Measurements from ENCODE around the gene KRT32.

The KRT32 gene

DNA sequence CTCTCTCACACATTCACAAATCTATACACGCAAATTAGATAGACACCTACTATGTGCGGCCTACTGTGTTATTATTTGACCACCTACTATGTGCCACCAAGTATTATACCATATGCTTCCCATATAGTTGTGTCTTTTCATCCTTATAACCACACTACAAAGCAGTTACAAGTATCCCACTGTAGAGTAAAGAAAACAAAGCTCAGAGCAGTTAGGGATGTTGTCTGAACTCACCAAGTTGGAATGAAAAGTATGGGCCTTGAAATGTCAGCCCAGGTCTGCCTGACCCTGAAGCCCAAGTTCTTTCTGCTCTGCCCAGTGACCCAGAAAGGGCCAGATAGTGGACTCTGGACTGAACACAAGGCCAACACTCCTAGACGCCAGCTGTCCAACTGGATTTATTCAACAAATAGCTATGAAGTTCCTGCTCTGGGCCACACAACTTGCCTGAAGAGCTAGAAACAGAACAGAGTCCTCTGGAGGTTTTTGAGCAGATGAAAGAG is 51.3 kb downstream of the KRT32 start:
- no peaks in the 10 kb centered on the region for H3K36me3 ChIP-seq (ENCODE audit: insufficient read depth, low read length)
- no peak for DNase-seq (ENCODE audit: low read depth, low spot score)
- TF ChIP-seq EZH2 (IDR thresholded peaks at IDR 0.05): no peak
- no peak for TF ChIP-seq FOXP2 (optimal IDR thresholded peaks at IDR 0.05; ENCODE audit: control extremely low read depth, extremely low read length, insufficient read depth)
- TF ChIP-seq POLR2AphosphoS5 (IDR thresholded peaks at IDR 0.05; ENCODE audit: borderline replicate concordance, low read depth, low read length): no peak
- no peak overlapping the region for H3K27ac ChIP-seq
- H3K9me3 ChIP-seq (ENCODE audit: low read depth, low read length): no peaks in the 10 kb centered on the region
- H3K4me3 ChIP-seq: no peak overlapping the region
- no peak overlapping the region for H3K9ac ChIP-seq (ENCODE audit: insufficient read length)

DNA sequence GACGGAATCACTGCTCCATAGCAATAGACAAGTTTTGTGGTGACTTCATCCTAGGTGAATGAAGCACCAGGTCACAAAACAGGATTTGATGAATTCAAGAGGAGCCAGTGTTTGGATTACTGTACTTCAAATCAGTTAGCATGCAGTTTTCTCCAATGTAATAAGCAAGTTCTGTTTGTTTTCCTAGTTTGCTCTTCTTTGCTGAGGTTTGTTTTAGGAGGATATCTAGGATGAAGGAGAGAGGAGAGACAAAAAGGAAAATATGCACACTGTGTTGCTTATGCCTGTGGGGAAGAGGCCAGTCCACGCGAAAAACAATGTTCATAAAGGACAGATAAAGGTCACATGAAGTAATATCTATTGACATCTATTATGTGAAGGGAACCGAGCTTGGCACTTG is 51.8 kb downstream of the KRT32 start:
- no peaks in the 10 kb centered on the region for H3K9me3 ChIP-seq (ENCODE audit: low read depth, low read length)
- no peaks in the 10 kb centered on the region for H3K36me3 ChIP-seq (ENCODE audit: insufficient read depth, low read length)
- TF ChIP-seq FOXP2 (optimal IDR thresholded peaks at IDR 0.05; ENCODE audit: control extremely low read depth, extremely low read length, insufficient read depth) (no peak), EZH2 (IDR thresholded peaks at IDR 0.05) (no peak), POLR2AphosphoS5 (IDR thresholded peaks at IDR 0.05; ENCODE audit: borderline replicate concordance, low read depth, low read length) (no peak)
- H3K4me3 ChIP-seq: no peak overlapping the region
- no peak for DNase-seq (ENCODE audit: low read depth, low spot score)
- no peak overlapping the region for H3K27ac ChIP-seq
- H3K9ac ChIP-seq (ENCODE audit: insufficient read length): no peak overlapping the region

DNA sequence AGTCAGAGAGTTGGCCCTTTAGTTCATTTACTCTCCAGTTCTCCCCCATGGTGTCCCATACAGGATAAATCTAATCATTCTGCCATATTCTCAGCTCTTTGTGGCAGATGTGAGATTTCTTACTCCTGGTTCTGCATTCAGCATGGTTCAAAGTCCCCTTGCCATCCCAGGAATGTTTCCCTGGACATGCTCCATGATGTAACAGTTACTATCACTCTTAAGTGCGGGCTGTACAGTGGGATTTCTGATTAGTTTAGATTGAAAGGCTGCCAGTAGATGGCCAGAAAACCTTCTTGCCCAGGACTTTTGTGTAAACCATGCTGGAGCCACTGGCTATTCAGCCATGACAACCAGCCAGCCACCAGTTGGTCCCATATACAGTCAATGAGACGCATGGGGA is 53.2 kb downstream of the KRT32 start:
- Histone ChIP-seq H3K4me3 (no peak overlapping the region), H3K9ac (ENCODE audit: insufficient read length) (no peak overlapping the region), H3K27ac (no peak overlapping the region), H3K9me3 (ENCODE audit: low read depth, low read length) (no peaks in the 10 kb centered on the region), H3K36me3 (ENCODE audit: insufficient read depth, low read length) (no peaks in the 10 kb centered on the region)
- TF ChIP-seq POLR2AphosphoS5 (IDR thresholded peaks at IDR 0.05; ENCODE audit: borderline replicate concordance, low read depth, low read length): no peak
- TF ChIP-seq EZH2 (IDR thresholded peaks at IDR 0.05): no peak
- no peak for TF ChIP-seq FOXP2 (optimal IDR thresholded peaks at IDR 0.05; ENCODE audit: control extremely low read depth, extremely low read length, insufficient read depth)
- DNase-seq (ENCODE audit: low read depth, low spot score): no peak

DNA sequence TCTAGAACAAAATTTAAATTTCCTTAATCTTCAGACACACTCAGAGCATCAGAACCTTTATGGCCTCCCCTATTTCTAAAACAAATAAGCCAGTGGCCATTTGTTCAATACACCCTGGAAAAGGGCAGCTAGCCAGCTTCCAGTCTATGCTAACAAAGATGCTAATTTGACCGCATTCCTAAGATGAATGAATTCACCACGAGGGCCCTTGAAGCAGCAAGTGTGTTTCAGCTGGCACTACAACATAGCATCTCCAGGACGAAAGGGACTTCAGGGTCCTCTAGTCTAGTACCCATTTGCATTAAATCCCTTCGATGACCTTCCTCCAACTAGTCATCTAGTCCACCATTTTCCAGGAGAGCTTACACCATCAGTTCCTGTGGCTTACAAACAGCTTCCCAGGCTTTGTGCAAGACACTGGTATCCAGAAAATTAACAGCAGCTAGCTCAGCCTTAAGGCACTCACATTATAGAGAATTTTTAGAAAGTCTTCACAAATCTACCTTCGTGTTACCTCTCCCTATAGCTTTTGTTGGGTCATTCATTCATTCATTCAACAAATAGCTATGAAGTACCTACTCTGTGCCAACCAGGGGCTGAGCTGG is 53.7 kb downstream of the KRT32 start:
- TF ChIP-seq POLR2AphosphoS5 (IDR thresholded peaks at IDR 0.05; ENCODE audit: borderline replicate concordance, low read depth, low read length) (no peak), FOXP2 (optimal IDR thresholded peaks at IDR 0.05; ENCODE audit: control extremely low read depth, extremely low read length, insufficient read depth) (no peak), EZH2 (IDR thresholded peaks at IDR 0.05) (no peak)
- Histone ChIP-seq H3K9ac (ENCODE audit: insufficient read length) (no peak overlapping the region), H3K36me3 (ENCODE audit: insufficient read depth, low read length) (no peaks in the 10 kb centered on the region), H3K4me3 (no peak overlapping the region), H3K27ac (no peak overlapping the region), H3K9me3 (ENCODE audit: low read depth, low read length) (no peaks in the 10 kb centered on the region)
- no peak for DNase-seq (ENCODE audit: low read depth, low spot score)

DNA sequence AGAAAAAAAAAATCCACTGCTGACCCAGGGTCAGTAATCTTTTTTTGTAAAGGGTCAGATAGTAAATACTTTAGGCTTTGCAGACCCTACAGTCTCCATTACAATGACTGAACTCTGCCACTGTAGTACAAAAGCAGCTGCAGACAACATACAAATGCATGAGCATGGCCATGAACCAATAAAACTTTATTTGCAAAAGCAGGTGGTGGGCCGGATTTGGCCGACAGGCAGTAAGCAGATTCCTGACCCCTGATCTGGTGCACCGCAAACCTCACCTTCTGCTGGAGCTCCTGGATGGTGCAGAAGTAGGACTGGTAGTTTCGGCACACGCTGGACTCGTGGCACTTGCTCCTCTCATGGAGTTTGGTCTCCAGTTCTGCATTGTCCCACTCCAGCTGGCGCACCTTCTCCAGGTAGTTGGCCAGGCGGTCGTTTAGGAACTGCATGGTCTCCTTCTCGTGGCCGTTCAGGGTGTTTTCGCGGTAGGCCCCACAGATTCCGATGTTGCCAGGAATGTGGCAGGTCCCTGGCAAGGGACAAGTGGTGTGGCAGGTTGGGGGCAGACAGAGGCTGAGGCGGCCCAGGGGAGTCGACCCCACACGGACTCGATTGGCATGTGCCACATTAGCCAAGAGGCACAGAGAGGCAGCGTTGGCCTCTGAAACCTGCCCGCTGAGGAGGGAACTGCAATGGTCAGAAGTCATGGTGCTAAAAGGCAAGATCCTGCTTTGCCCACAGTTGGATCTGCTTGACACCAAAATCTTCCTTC is 55.9 kb downstream of the KRT32 start:
- Histone ChIP-seq H3K27ac (no peak overlapping the region), H3K36me3 (ENCODE audit: insufficient read depth, low read length) (no peaks in the 10 kb centered on the region), H3K4me3 (no peak overlapping the region), H3K9ac (ENCODE audit: insufficient read length) (no peak overlapping the region), H3K9me3 (ENCODE audit: low read depth, low read length) (no peaks in the 10 kb centered on the region)
- DNase-seq (ENCODE audit: low read depth, low spot score): no peak
- TF ChIP-seq POLR2AphosphoS5 (IDR thresholded peaks at IDR 0.05; ENCODE audit: borderline replicate concordance, low read depth, low read length) (no peak), EZH2 (IDR thresholded peaks at IDR 0.05) (no peak), FOXP2 (optimal IDR thresholded peaks at IDR 0.05; ENCODE audit: control extremely low read depth, extremely low read length, insufficient read depth) (no peak)
